ENCODE results near the gene NTM.

The NTM gene

DNA sequence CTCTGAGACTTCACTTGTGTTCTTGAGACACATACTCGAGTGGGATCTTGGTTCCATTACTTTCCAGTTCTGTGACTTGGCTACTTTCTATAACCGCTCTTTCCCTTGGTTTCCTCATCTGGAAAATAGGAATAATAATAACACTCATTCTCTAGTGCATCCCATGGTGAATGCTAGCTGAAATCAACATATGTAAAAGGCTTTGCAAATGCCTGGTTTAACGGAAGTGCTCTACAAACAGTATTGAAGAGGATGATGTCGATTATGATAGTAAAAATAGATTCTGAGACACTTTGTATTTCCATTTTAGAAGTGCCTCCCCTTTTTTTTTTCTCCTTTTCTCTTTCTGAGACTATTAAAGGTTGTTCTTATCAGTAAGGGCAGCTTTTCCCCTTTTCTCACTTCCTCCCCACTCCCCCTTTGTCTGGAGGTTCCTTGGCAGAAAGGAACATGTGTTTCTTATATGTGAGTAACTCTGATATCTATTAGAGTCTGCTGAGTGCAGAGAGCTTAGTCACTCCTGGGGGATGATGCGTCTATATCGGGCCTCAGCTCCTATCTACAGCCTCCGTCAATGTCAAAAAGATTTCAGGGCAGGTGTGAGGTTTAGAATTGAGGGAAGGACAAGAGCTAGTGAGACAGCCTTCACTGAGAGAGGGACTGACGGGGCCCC lies 489.3 kb downstream of the NTM start:
- no peak overlapping the region for H3K27ac ChIP-seq
- no peak for TF ChIP-seq ZFX (IDR thresholded peaks at IDR 0.05; ENCODE audit: borderline replicate concordance)

DNA sequence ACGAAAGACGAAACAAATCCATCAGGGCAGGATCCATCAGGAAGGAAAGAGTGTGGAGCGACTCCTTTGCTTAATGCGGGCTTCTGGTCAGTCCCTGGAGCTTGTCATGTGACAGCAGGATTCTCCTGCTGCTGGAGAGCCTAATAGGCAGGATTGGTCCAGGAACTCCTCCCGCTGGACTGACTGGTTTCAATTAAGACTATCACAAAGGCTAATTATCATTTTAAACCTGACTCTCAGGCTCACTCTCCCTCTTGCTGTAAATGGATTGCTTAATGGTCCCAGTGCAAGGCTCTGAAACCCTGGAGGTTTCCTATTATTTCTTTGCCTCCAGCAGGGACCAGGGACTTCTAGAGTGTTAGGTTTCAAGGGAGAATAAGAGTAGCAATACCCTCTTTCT lies 493.8 kb downstream of the NTM start:
- no peak for TF ChIP-seq CTCF (IDR thresholded peaks at IDR 0.05)
- TF ChIP-seq ZFX (IDR thresholded peaks at IDR 0.05; ENCODE audit: borderline replicate concordance): no peak
- H3K27ac ChIP-seq: no peak overlapping the region

GRCh38 chr11:131865860-131866259 lies 495.4 kb downstream of the NTM start:
- TF ChIP-seq ZFX (IDR thresholded peaks at IDR 0.05; ENCODE audit: borderline replicate concordance) (no peak), CTCF (IDR thresholded peaks at IDR 0.05) (no peak)
- H3K27ac ChIP-seq: no peak overlapping the region

DNA sequence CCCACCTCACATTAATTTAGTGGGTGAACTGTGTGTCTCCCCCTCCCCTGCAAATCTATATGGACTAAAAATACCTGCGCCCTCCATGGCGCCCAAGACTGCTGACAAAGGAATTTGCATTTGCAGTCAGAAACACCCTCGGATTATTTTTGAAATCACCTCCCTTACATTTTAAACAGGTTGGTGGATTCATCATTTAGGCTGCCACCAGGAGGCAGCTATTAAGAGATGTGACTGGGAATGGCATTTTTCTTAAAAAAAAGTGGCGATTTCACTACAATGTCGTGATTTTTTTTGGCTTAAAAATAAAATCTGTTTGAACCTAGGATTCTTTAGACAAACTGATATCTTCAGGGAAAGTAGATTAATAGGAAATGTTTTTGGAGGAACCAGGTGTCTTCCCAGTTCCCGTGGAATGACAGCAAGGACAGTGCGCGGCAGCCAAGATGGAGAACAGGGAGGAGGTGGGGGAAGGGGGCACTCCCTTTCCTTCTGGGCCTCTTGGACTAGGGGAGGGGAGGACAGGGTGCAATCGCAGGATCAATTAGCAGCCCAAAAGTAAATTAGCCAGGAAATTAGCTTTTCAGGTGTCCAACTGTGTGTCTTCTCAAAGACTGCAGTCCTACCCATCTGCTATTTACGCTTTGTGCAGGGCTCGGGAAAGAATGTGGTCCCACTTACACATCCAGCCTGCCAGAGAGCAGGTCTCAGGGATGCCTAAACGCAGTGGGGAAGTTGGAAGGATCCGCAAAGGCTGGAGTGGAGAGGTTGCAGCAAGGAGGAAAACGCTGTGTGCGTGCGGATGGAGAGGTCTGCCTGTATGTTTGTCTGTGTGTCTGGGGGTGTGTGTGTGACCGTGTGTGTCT lies 496.4 kb downstream of the NTM start:
- H3K27ac ChIP-seq: no peak overlapping the region
- TF ChIP-seq ZFX (IDR thresholded peaks at IDR 0.05; ENCODE audit: borderline replicate concordance) (no peak), CTCF (IDR thresholded peaks at IDR 0.05) (no peak)

GRCh38 chr11:131867457-131868257 lies 497.2 kb downstream of the NTM start:
- TF ChIP-seq ZFX (IDR thresholded peaks at IDR 0.05; ENCODE audit: borderline replicate concordance) (no peak), CTCF (IDR thresholded peaks at IDR 0.05) (peak; percentile 69)

GRCh38 chr11:131868629-131869507 lies 498.5 kb downstream of the NTM start:
- no peak overlapping the region for H3K27ac ChIP-seq
- TF ChIP-seq ZFX (IDR thresholded peaks at IDR 0.05; ENCODE audit: borderline replicate concordance): no peak
- TF ChIP-seq CTCF (IDR thresholded peaks at IDR 0.05): no peak

More at GRCh38 chr11:131867457-131868257, 497.2 kb downstream of the NTM start:
- H3K27ac ChIP-seq: no peak overlapping the region

DNA sequence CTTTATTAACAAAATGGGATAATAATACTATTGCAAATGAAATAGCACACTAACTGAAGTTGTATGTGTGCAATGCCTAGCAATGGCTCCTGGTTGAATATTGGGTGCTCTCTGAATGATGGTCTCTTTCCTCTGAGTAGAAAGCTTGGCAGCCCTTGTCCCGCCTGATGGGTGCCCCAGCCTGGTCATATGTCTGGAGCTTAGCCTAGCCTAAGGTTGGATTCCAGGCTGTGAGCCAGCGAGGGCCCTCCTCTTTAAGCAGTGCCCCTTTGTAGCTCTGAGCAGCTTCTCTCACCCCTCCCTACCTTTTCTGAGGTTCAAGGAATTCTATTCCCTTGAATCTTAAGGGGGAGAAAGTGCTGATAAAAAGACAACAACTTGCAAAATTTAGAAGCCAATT lies 499.9 kb downstream of the NTM start:
- no peak overlapping the region for H3K27ac ChIP-seq
- no peak for TF ChIP-seq CTCF (IDR thresholded peaks at IDR 0.05)
- TF ChIP-seq ZFX (IDR thresholded peaks at IDR 0.05; ENCODE audit: borderline replicate concordance): no peak
